HG03060 (cell line): Measurements from ENCODE around the gene KCTD16.

ENCODE experiments used
- ATAC-seq: cut with Tn5 transposase; IDR thresholded peaks from one replicate; pipeline ENCODE4 v1.9.1; 2021; ENCODE audit warnings: low read depth, moderate number of reproducible peaks; ENCODE audit not compliant: unreplicated experiment

Gene KCTD16

GRCh38 chr5:144170276-144171024 is at the start of gene KCTD16, which contains the start of gene YIPF5:
TSS of gene KCTD16 (plus strand) at chr5:144170873.
TSS of gene YIPF5 (minus strand) at chr5:144170659. CDS start at chr5:144169955, 704 bp downstream.
- ATAC-seq: peak; percentile 100

DNA sequence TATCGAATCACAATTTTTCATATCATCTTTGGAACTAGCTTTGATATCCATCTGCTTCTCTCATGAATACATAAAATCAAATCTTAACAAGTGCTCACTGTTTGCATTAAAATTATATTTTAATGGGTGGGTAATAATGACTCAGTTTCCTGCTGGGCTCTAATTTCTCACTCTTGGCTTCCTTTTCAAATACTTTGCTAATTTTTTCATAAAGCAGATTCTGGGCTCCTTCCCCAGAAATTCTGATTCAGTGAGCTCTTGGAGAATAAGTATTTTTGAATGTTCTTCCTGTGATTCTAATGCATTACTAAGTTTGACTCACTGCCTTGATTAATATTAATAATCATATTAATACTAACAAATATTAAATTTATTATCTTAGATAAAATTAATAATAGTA is 49.1 kb upstream of the KCTD16 start:
- ATAC-seq: no peak

DNA sequence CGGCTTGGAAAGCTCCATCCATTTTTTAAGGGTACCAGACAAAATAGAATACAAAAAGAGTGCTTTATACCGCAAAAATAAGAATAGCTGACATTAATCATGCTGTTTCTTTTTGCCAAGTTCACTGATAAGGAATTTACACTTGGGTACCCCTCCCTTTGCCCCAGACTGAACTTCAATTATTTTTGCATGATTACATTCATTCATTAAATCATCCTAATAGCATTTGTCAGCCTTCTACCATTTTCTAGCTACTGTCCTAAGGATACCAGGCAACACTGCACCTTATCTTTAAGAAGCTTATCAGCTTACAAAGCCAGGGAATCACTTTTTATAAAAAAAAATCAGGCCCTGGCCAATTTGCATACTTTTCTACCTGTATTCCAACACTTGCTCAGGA is 48.6 kb upstream of the KCTD16 start:
- ATAC-seq: no peak

DNA sequence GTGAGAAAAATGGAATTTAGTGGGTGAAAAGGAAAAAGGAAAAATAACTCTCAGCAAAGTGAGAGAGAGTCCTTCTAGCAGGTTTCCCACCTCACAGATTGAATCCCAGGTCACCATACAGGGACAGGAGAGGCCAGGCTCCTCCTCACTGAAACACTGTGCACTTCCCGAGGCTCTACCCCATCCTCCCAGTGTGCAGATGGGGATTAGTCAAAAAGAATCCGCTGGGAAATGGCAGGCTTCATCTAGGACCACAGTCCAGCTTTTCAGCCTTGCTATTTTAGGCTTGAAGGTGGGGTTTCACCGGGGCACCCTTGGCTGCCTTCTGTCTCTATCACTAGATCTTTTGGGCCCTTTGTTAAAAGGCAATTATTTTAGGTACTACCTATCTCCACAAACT is 48.0 kb upstream of the KCTD16 start:
- ATAC-seq: no peak

- no peak for ATAC-seq
These were observed 45.4 kb upstream of the KCTD16 start for GRCh38 chr5:144125163-144125726.

DNA sequence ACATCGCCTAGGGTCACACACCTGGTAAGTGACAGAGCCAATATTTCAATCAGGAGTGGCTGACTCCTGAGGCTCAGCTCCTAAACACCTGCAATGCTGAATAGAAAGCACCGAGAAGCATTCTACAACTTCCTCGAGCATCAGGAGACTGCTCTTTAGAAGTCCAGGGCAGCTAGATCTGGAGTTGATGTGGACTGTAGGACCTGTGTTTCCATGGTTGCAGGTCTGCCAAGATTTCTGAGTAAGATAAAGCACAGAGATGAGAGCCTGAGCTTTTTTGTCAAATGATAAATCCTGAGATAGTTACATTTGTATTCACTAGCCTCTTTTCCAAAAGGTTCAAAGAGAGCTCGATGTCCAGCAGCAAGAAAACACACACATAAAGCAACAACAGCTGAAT is 44.0 kb upstream of the KCTD16 start:
- ATAC-seq: no peak

- no peak for ATAC-seq
These were observed 41.8 kb upstream of the KCTD16 start for GRCh38 chr5:144128844-144129243.

DNA sequence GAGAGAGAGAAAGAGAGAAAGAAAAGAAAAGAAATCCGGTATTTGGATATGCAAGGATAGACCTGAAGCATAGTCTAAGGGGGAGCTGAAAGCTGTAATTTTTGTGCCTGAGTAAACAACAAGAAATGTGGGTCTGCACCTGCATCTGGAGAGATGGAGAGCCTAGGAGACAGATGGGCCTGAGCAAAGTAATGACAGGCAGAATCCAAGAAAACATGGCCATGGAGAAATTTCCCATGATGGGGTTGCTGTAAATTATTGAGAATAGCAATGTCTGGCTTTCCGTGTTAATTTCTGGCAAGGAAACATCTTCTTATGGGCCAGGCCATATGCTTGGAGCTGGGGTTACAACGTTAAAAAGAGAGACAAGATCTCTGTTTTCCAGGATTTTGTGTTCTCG is 40.4 kb upstream of the KCTD16 start:
- no peak for ATAC-seq

GRCh38 chr5:144131261-144131660 is 39.4 kb upstream of the KCTD16 start:
- ATAC-seq: no peak

DNA sequence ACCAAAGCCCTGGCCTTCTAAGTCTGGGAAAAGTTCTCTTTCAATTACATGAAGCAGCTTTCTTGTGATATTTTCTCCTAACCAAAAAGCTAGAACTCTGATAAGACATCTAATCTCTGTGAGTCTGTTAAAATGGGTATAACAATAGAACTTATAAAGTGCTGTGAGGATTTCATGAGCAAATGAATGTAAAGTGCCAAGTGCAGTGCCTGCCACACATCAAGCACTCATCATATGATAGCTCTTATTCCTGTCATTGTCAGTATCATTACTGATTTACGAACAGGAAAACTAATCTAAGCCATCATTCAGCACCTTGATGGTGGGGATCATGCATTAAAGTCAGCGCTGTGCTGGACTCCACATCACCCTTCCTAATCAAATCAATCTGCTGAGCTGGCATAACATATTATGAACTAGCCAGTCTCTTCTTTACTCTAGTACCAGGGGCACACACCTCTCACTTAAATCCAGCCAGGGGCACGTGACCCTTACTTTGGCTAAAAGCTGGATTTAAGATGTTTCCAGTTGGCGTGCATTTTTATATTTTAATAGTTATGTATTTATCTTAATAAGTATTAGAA is 37.5 kb upstream of the KCTD16 start:
- no peak for ATAC-seq

DNA sequence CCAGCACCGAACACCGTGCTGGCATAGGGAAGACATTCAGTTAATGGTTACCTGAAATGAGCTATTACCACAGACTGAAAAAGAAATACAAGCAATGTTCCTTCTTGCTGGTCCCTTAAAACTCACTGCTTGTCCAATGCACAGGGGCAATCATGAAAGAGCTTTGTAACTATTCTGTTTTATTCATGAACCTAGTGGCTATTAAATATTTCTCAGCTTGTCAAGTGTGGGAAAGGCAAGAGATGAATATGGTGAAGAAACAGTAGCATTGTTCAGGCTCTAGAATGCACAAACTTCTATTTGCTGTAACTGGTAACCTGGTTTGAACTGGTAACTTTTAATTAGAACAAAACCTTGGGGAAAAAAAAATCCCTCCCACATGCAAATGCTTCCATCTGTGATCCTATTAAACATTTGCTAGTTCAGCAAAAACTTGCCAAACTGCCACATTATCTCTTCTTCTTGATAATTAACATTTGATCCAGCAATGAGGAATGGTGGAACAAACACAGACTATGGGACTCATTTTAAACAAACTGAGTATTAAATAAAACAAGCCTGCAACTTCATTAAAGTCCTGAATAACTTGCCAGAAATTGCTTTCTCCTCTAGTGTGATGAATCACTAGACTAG is 36.4 kb upstream of the KCTD16 start:
- ATAC-seq: no peak

GRCh38 chr5:144135113-144135762 is 35.4 kb upstream of the KCTD16 start:
- no peak for ATAC-seq

GRCh38 chr5:144139586-144139985 is 31.1 kb upstream of the KCTD16 start:
- no peak for ATAC-seq

DNA sequence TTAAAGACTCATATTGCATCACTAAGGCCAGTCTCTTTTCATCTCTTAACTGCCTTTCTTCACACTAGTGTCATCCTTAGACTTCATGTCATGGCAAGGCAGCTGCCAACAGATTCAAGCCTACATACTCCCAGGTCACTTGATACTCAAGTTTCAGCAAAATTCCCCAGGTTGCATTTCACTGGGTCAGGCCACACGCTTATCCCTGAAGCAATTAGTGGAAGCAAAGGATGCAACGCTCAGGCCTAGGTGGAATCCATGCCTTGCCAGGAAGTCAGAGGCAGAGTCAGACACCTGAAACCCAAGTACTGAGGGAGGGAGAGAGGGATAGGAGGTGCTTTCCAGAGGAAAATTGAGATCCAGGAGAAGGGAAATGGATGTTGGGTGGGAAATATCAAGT is 29.1 kb upstream of the KCTD16 start:
- no peak for ATAC-seq

DNA sequence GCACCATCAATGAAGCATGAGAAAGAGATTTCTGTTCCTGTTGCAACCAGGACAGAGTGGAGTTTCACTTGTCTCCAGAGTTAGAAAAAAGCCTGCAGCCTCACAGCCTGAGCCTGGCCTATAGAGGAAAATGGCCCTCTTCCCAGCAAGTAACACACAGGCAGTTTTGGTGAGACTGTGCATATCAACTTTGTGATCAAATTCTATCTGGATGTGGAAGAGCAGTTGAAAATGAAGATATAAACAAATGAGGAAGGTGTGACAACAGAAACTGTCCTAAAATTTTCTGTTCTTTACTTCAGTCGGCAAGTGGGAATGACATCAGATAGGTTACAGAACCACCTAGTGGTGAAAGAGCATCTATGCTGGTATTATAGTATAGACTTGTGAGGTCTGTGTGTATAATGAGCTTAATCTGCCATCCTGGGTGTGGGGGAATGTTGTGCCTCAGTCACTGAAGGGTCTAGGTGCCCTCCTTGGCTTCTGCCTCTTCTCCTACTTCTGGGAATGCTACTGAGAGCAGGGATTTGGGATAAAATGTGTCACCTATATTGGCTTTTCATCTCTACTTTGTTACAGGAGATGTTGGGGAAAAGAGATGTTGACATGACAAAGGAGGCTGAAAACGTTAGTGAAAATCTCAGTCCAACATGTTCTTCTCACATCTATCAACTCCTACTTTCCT is 28.4 kb upstream of the KCTD16 start:
- ATAC-seq: peak; percentile 98

GRCh38 chr5:144142824-144143162 is 27.9 kb upstream of the KCTD16 start:
- ATAC-seq: no peak

DNA sequence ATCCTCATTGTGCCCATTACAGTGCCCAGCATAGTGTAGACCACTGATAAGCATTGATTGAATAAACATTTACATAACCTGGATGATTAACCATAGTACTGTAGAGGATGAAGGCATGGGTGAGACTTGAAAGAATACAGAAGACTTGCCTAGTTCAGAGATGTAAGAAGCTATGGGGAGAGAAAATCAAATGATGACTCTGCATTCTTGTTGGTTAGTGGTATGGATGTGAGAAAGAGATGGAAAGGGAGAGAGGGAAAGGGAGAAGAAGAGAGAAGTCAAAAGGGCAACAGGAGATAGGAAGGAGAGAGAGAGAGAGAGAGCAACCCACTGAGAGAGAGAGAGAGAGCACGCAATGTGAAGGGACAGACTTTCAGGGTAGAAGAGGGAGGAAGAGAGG is 27.0 kb upstream of the KCTD16 start:
- no peak for ATAC-seq

DNA sequence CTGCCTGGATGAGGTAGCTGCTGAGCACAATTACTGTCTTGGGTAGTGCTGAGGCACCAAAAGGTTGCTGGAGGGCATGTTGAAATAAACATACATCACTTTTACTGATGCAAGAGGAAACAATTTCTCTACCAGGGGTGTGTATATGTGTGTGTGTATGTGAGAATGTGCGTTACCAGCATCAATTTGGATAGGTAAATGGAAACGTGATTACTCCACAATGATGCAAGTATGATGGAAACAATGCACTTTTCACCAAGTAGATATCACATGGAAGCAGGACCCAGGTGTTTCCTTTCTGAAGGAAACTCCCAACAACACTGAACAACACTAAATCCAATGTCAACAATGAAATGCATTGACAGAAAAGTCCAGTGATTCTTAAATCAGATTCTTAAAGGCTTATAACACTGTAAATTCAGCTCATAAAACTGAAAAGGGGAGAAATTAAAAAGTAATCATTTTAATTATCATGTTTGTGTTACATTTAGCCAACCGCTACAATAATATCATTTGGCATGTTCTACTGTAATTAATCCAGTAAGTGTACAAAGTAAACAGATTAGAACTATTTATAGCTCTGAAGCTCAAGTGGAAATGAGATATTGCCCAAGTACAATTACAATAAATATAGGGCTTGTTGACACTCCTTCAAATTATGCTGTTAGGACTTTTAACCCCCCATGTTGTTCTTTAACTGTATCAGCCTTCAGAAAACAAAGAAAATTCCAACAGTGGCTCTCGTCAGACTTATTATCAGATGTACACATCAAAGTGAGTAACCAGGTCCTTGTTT is 25.5 kb upstream of the KCTD16 start:
- no peak for ATAC-seq

DNA sequence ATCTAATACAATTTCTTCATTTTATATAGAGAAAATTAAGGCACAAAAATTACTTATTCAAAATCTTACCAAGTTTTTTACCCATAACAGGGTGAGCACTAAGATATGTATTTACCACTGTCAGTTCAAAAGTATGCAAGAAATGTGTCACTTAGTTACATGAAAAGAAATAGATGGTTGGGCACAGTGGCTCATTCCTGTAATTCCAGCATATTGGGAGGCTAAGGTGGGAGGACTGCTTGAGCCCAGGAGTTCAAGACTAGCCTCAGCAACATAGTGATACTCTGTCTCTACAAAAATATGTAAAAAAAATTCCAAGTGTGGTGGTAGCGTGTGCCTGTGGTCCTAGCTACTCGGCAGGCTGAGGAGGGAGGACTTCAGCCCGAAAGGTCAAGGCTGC is 19.6 kb upstream of the KCTD16 start:
- ATAC-seq: no peak

DNA sequence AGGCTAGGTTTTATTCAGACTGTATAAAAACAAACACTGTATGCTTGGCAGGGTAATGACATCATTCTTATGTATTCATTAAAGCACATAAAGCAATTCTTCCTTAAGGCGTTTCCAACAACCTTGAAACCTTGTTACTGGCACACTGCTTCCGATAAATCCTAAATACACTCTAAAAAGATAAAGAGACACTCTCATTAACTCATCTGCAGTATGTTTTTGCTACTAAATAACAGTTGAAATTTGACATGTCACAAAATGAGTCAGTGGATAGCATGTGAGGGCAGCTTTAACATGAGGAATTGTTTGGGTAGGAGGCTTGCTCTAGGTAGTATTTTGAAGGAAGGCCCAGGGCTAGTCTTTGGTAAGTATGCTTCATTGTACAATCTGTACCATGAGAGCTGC is 13.9 kb upstream of the KCTD16 start:
- no peak for ATAC-seq
